Activated CD4-positive, alpha-beta T cell treated with anti-CD3 and anti-CD28 coated beads, Interleukin-2, amount 10 ng/mL, durations not matched to agents 7 days and 5 days (primary cell): ENCODE data around the gene SPINT2. TPM values are rescaled to one million over a fixed set of nuclear protein-coding genes. Genes with fewer than 3 reads are reported as not detected.

ENCODE experiments used
- CTCF ChIA-PET: fragments of 350-600 bp; sonication (Branson Sonifier 250); formaldehyde crosslinking; loops from one replicate; lab custom pipeline; 2021; ENCODE audit warnings: antibody characterized with exemption; lab: Charles Lee
- POLR2A ChIA-PET: fragments of 350-600 bp; sonication (Branson Sonifier 250); formaldehyde crosslinking; loops from one replicate; lab custom pipeline; 2021; ENCODE audit warnings: antibody characterized with exemption; lab: Charles Lee
- DNase-seq: peaks from one replicate; pipeline ENCODE4 v3.0.0-alpha.2; 2020
- H3K27ac Mint-ChIP-seq: one replicate; pipeline ENCODE4 v1.8.0; 2021; ENCODE audit warnings: mild to moderate bottlenecking, moderate library complexity, mixed read lengths
- H3K27me3 Mint-ChIP-seq: one replicate; pipeline ENCODE4 v1.8.0; 2021; ENCODE audit warnings: mixed read lengths
- H3K36me3 Mint-ChIP-seq: one replicate; pipeline ENCODE4 v1.8.0; 2021; ENCODE audit warnings: low read depth, mixed read lengths
- H3K4me1 Mint-ChIP-seq: one replicate; pipeline ENCODE4 v1.8.0; 2021; ENCODE audit warnings: mixed read lengths
- H3K4me3 Mint-ChIP-seq: one replicate; pipeline ENCODE4 v1.8.0; 2021; ENCODE audit warnings: mild to moderate bottlenecking, moderate library complexity, mixed read lengths
- H3K9me3 Mint-ChIP-seq: one replicate; pipeline ENCODE4 v1.8.0; 2021; ENCODE audit warnings: mixed read lengths
- total RNA-seq, 2 experiments: library from RNA; stranded (reverse); gene quantifications; one replicate each; pipeline ENCODE4 v1.2.3, GENCODE V29; 2021

Gene SPINT2
- total RNA-seq, 2 experiments from 2014 or later, result 8.9 to 9.3 TPM

GRCh38 chr19:38291855-38292254 lies 27.5 kb downstream of the SPINT2 start:
- no peaks in the 10 kb centered on the region for H3K4me1 Mint-ChIP-seq
- no peaks in the 10 kb centered on the region for H3K36me3 Mint-ChIP-seq
- no peak overlapping the region for H3K4me3 Mint-ChIP-seq
- CTCF ChIA-PET, result no interaction called here
- POLR2A ChIA-PET, result no interaction called here
- H3K27ac Mint-ChIP-seq, result no peak overlapping the region
- H3K9me3 Mint-ChIP-seq, result no peaks in the 10 kb centered on the region
- DNase-seq, result no peak
- no peaks in the 10 kb centered on the region for H3K27me3 Mint-ChIP-seq

GRCh38 chr19:38293281-38293680 lies 28.9 kb downstream of the SPINT2 start:
- H3K36me3 Mint-ChIP-seq, result no peaks in the 10 kb centered on the region
- ChIA-PET POLR2A (interaction anchor here (0.6 kb wide), 1 partner anchor 29 kb away, joined by 4 read pairs; the partner anchor contains the start of gene SPINT2), CTCF (no interaction called here)
- DNase-seq, result no peak
- H3K4me3 Mint-ChIP-seq, result no peak overlapping the region
- no peaks in the 10 kb centered on the region for H3K9me3 Mint-ChIP-seq
- H3K27ac Mint-ChIP-seq, result no peak overlapping the region
- H3K27me3 Mint-ChIP-seq, result no peaks in the 10 kb centered on the region
- no peaks in the 10 kb centered on the region for H3K4me1 Mint-ChIP-seq

GRCh38 chr19:38294090-38294489 lies 29.7 kb downstream of the SPINT2 start:
- CTCF ChIA-PET, result no interaction called here
- no peak overlapping the region for H3K27ac Mint-ChIP-seq
- no peaks in the 10 kb centered on the region for H3K27me3 Mint-ChIP-seq

DNA sequence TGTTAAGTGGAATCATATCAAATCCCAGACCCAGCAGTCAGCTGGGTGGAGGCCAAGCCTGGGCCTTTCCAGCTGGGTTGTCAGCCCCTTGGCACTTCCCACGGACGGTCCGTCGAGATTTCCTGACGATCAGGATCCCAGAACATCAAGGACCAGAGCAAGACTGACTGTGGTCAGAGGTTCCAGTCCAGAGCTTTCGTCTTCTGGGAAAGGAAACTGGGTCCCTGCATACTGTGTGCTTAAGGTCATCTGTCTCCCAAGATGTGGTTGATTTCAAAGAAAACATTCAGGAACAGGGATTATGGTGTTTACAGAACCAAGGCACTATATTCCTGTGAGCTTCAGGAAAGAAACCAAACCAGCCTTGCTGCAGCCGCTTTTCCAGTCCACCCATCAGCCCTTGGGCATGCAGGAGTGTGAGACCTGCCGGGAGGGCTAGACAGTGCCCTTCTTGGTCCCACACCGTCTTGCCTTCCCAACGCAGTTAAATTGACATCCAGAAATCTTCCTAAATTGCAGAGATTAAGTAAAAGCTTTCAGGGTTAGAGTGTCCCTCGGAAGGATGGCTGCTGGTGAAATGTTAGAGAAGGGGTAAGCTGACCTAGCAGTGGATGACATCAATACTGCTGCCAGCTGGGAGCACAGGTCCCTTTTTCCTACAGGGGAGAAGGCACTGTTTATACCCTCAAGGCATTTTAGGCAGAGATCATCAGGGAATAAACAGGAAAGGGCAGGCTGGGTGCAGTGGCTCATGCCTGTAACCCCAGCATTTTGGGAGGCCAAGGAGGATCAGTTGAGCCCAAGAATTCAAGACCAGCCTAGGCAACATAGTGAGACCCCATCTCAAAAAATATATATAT lies 34.7 kb downstream of the SPINT2 start:
- no peaks in the 10 kb centered on the region for H3K27me3 Mint-ChIP-seq
- no peak overlapping the region for H3K4me3 Mint-ChIP-seq
- H3K36me3 Mint-ChIP-seq, result no peaks in the 10 kb centered on the region
- POLR2A ChIA-PET, result no interaction called here
- no peak for DNase-seq
- CTCF ChIA-PET, result interaction anchor here (0.6 kb wide), 1 partner anchor 59 kb away, joined by 3 read pairs; no protein-coding TSS in a partner anchor
- no peaks in the 10 kb centered on the region for H3K9me3 Mint-ChIP-seq
- no peak overlapping the region for H3K27ac Mint-ChIP-seq
- H3K4me1 Mint-ChIP-seq, result no peaks in the 10 kb centered on the region

More at GRCh38 chr19:38294090-38294489, 29.7 kb downstream of the SPINT2 start:
- no peaks in the 10 kb centered on the region for H3K36me3 Mint-ChIP-seq
- POLR2A ChIA-PET, result interaction anchor here (0.6 kb wide), 1 partner anchor 18 kb away, joined by 4 read pairs; no protein-coding TSS in a partner anchor
- DNase-seq, result no peak
- no peaks in the 10 kb centered on the region for H3K9me3 Mint-ChIP-seq
- H3K4me3 Mint-ChIP-seq, result no peak overlapping the region
- H3K4me1 Mint-ChIP-seq, result no peaks in the 10 kb centered on the region

- Mint-ChIP-seq H3K36me3 (peaks cover 5% of the 10 kb centered on the region), H3K4me3 (no peak within 1 kb of the TSS), H3K27me3 (no peaks in the 10 kb centered on the region), H3K9me3 (no peaks in the 10 kb centered on the region), H3K4me1 (no peaks in the 10 kb centered on the region), H3K27ac (no peak within 1 kb of the TSS)
- no peak for DNase-seq
- CTCF ChIA-PET, result no interaction called here
- POLR2A ChIA-PET, result no interaction called here
Measured at GRCh38 chr19:38303517-38304351, 39.4 kb downstream of the SPINT2 start, which contains the start of gene C19orf33. TSS of gene C19orf33 (plus strand) at chr19:38304251. CDS start at chr19:38304262, 11 bp downstream.

DNA sequence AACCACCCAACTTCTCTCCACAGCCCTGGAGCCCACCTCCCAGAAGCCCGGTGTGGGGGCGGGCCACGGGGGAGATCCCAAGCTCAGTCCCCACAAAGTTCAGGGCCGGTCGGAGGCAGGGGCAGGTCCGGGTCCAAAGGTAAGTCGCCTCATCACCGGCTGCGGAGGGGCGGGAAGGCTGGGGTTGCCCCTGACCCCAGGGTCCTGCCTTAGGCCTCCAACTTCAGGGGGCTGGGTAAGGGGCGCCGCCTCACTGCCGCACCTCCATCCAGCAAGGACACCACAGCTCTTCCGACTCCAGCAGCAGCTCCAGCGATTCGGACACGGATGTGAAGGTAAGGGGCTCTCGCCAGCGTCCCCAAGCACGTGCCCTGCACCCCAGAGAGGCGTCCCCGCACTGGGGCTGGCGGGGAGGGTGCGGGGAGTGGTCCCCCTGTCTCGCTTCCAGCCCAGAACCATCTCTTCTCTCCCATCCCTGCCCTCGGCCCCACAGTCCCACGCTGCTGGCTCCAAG lies 40.0 kb downstream of the SPINT2 start:
- no peaks in the 10 kb centered on the region for H3K27me3 Mint-ChIP-seq
- no peak overlapping the region for H3K27ac Mint-ChIP-seq
- H3K4me3 Mint-ChIP-seq, result no peak overlapping the region
- ChIA-PET CTCF (no interaction called here), POLR2A (no interaction called here)
- no peaks in the 10 kb centered on the region for H3K9me3 Mint-ChIP-seq
- H3K4me1 Mint-ChIP-seq, result no peaks in the 10 kb centered on the region
- no peak for DNase-seq
- H3K36me3 Mint-ChIP-seq, result peaks cover 5% of the 10 kb centered on the region

GRCh38 chr19:38304866-38305429 lies 40.6 kb downstream of the SPINT2 start:
- ChIA-PET CTCF (no interaction called here), POLR2A (no interaction called here)
- Mint-ChIP-seq H3K4me1 (no peaks in the 10 kb centered on the region), H3K36me3 (peaks cover 5% of the 10 kb centered on the region), H3K27me3 (no peaks in the 10 kb centered on the region), H3K4me3 (no peak overlapping the region), H3K27ac (no peak overlapping the region), H3K9me3 (no peaks in the 10 kb centered on the region)
- DNase-seq, result no peak

DNA sequence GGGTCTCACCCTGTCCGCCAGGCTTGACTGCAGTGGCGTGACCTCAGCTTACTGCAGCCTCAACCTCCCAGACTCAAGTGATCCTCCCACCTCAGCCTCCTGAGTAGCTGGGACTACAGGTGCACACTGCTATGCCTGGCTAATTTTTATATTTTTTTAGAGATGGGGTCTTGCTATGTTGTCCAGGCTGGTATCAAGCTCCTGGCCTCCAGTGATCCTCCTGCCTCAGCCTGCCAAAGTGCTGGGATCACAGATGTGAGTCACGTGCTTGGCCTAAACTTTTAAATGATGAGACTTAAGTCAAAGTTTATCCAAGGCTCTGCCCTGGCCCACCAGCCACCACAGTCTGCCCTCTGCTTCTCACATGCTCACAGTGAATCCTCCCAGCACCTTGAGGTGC lies 41.9 kb downstream of the SPINT2 start:
- Mint-ChIP-seq H3K27me3 (no peaks in the 10 kb centered on the region), H3K4me1 (peaks cover 2% of the 10 kb centered on the region), H3K27ac (no peak overlapping the region), H3K36me3 (peaks cover 11% of the 10 kb centered on the region), H3K4me3 (no peak overlapping the region), H3K9me3 (no peaks in the 10 kb centered on the region)
- ChIA-PET CTCF (no interaction called here), POLR2A (no interaction called here)
- no peak for DNase-seq

GRCh38 chr19:38307076-38307475 lies 42.7 kb downstream of the SPINT2 start:
- peaks cover 3% of the 10 kb centered on the region for H3K4me1 Mint-ChIP-seq
- DNase-seq, result no peak
- peaks cover 11% of the 10 kb centered on the region for H3K36me3 Mint-ChIP-seq
- no peak overlapping the region for H3K4me3 Mint-ChIP-seq
- H3K9me3 Mint-ChIP-seq, result no peaks in the 10 kb centered on the region
- CTCF ChIA-PET, result interaction anchor here (0.7 kb wide), 1 partner anchor 41 kb away, joined by 3 read pairs; no protein-coding TSS in a partner anchor
- POLR2A ChIA-PET, result no interaction called here
- no peaks in the 10 kb centered on the region for H3K27me3 Mint-ChIP-seq
- peak overlapping the region; percentile 19 for H3K27ac Mint-ChIP-seq

DNA sequence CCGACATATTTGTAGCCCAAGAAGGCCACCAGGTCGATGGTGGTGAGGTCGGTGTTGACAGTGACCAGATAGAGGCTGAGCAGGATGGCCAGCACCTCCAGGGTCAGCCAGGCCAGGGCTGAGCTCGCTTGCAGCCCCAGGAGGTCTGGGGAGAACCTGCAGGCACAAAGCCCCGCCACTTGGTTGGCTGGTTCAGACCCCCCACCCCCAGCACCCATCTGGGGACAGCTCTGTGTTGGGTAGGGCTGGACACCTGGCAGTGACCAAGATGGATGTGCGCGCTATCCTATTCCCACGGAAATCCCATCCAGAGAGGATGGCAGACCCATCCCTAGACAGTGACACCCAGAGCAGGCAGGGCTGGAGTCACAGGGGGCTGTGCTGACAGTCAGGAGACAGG lies 43.2 kb downstream of the SPINT2 start:
- CTCF ChIA-PET, result interaction anchor here (0.7 kb wide), 1 partner anchor 42 kb away, joined by 3 read pairs; no protein-coding TSS in a partner anchor
- no peak overlapping the region for H3K4me3 Mint-ChIP-seq
- no peaks in the 10 kb centered on the region for H3K9me3 Mint-ChIP-seq
- H3K27ac Mint-ChIP-seq, result no peak overlapping the region
- peaks cover 11% of the 10 kb centered on the region for H3K36me3 Mint-ChIP-seq
- POLR2A ChIA-PET, result no interaction called here
- H3K27me3 Mint-ChIP-seq, result no peaks in the 10 kb centered on the region
- H3K4me1 Mint-ChIP-seq, result peaks cover 6% of the 10 kb centered on the region
- no peak for DNase-seq

- CTCF ChIA-PET, result no interaction called here
- Mint-ChIP-seq H3K27me3 (no peaks in the 10 kb centered on the region), H3K27ac (no peak overlapping the region), H3K9me3 (no peaks in the 10 kb centered on the region), H3K4me3 (no peak overlapping the region), H3K4me1 (peaks cover 9% of the 10 kb centered on the region), H3K36me3 (peaks cover 11% of the 10 kb centered on the region)
- no peak for DNase-seq
- POLR2A ChIA-PET, result no interaction called here
Measured at GRCh38 chr19:38308006-38308766, 43.8 kb downstream of the SPINT2 start.
